A549 (cell line): ENCODE data around the gene PSRC1. TPM values are rescaled to one million over a fixed set of nuclear protein-coding genes. Genes with fewer than 3 reads are reported as not detected.

Source experiments
- ATAC-seq, 2 experiments: fragments of 200-7000 bp in 1 of 2; fragments of >200 bp in 1 of 2; cut with Nextera tagmentation in 1 of 2; cut with Tn5 transposase in 1 of 2; 3 replicates each; pipeline versions ENCODE4 v1.8.0 to v1.9.1; 2018 to 2020; ENCODE audit warnings: mild to moderate bottlenecking in 1 of 2, moderate library complexity in 1 of 2
- CTCF ChIA-PET: fragments of 300-600 bp; sonication (Branson Sonifier 250); formaldehyde crosslinking; extraction: SDS; loops from one replicate; lab custom pipeline; 2021; ENCODE audit warnings: antibody characterized with exemption, inconsistent platforms; lab: Yijun Ruan, JAX
- POLR2A ChIA-PET: fragments of 350-600 bp; formaldehyde crosslinking; extraction: SDS; loops from one replicate; lab custom pipeline; 2021; ENCODE audit warnings: antibody characterized with exemption, inconsistent platforms; lab: Yijun Ruan, JAX
- DNase-seq, 2 experiments: peaks; one replicate each; pipeline versions ENCODE4 v3.0.0 to v3.0.0-alpha.2; 2011 to 2016; ENCODE audit warnings: low read depth in 1 of 2, low spot score in 1 of 2
- FAIRE-seq: peaks from 2 replicates; lab custom pipeline; 2011; peaks lifted over from hg19 to GRCh38; lab: Jason Lieb, UNC
- H3K27ac ChIP-seq, 2 experiments: fragments of >200 bp; sonication (Bioruptor Twin); formaldehyde crosslinking; 3 replicates each; pipeline ENCODE4 v1.5.1; 2016 to 2017
- H3K4me1 ChIP-seq: fragments of >200 bp; sonication (Bioruptor Twin); formaldehyde crosslinking; 3 replicates; pipeline ENCODE4 v1.6.1; 2016
- H3K4me2 ChIP-seq: fragments of >200 bp; sonication (Bioruptor Twin); formaldehyde crosslinking; 3 replicates; pipeline ENCODE4 v1.6.1; 2016
- H3K4me3 ChIP-seq: fragments of >200 bp; sonication (Bioruptor Twin); formaldehyde crosslinking; 3 replicates; pipeline ENCODE4 v1.5.1; 2016
- H3K9me3 ChIP-seq: fragments of >200 bp; sonication (Bioruptor Twin); formaldehyde crosslinking; 3 replicates; pipeline ENCODE4 v1.6.1; 2016
- ATOH8 ChIP-seq: fragments of 250-450 bp; sonication (Bioruptor Pico); IDR thresholded peaks from 2 replicates; pipeline ENCODE4 v1.5.0; 2020; ENCODE audit warnings: low read depth, mild to moderate bottlenecking, moderate library complexity
- CHD2 ChIP-seq: fragments of 150-350 bp; IDR thresholded peaks from 2 replicates; pipeline ENCODE4 v1.6.1; 2014; ENCODE audit warnings: low read length; ENCODE audit not compliant: partially characterized antibody
- EHF ChIP-seq: fragments of 250-450 bp; sonication (Bioruptor Pico); IDR thresholded peaks from 2 replicates; pipeline ENCODE4 v1.5.0; 2020; ENCODE audit warnings: mild to moderate bottlenecking
- EHMT2 ChIP-seq: fragments of 200-600 bp; sonication (generic); IDR thresholded peaks from 2 replicates; pipeline ENCODE4 v1.6.1; 2016; ENCODE audit warnings: antibody characterized with exemption, low read depth, mild to moderate bottlenecking, moderate library complexity
- ELK1 ChIP-seq: fragments of 150-350 bp; IDR thresholded peaks from 2 replicates; pipeline ENCODE4 v1.6.1; 2014; ENCODE audit warnings: low read depth, mild to moderate bottlenecking, low read length
- FOSB ChIP-seq: fragments of 250-450 bp; sonication (Bioruptor Pico); IDR thresholded peaks from 2 replicates; pipeline ENCODE4 v1.5.0; 2020; ENCODE audit warnings: mild to moderate bottlenecking, moderate library complexity
- GATA3 ChIP-seq: IDR thresholded peaks from 2 replicates; pipeline ENCODE4 v1.6.1; 2012; ENCODE audit warnings: borderline replicate concordance
- HOXA7 ChIP-seq: fragments of 250-450 bp; sonication (Bioruptor Pico); IDR thresholded peaks from 2 replicates; pipeline ENCODE4 v1.5.0; 2020; ENCODE audit warnings: mild to moderate bottlenecking, moderate library complexity
- HOXB13 ChIP-seq: fragments of 250-450 bp; sonication (Bioruptor Pico); IDR thresholded peaks from 2 replicates; pipeline ENCODE4 v1.5.0; 2020; ENCODE audit warnings: low read depth, mild to moderate bottlenecking, moderate library complexity
- JUN ChIP-seq, 2 experiments: fragments of >200 bp; sonication (Bioruptor Twin); formaldehyde crosslinking; IDR thresholded peaks; 2 replicates in 1 of 2; 3 replicates in 1 of 2; pipeline ENCODE4 v1.6.1; 2016 to 2017
- MAX ChIP-seq: IDR thresholded peaks from 2 replicates; pipeline ENCODE4 v1.6.1; 2012
- MYC ChIP-seq: IDR thresholded peaks from 2 replicates; pipeline ENCODE4 v1.6.1; 2012; ENCODE audit warnings: mild to moderate bottlenecking, inconsistent platforms, low read length, improper control_type of control experiment, borderline replicate concordance
- NFE2L2 ChIP-seq: fragments of 150-350 bp; conservative IDR thresholded peaks from 2 replicates; pipeline ENCODE4 v1.6.1; 2014; ENCODE audit warnings: low read length
- NPAS2 ChIP-seq: fragments of 250-450 bp; sonication (Bioruptor Pico); IDR thresholded peaks from 2 replicates; pipeline ENCODE4 v1.8.0; 2022; ENCODE audit warnings: mild to moderate bottlenecking, moderate library complexity, borderline replicate concordance
- NR3C1 ChIP-seq: fragments of >200 bp; sonication (Bioruptor Twin); formaldehyde crosslinking; IDR thresholded peaks from 3 replicates; pipeline ENCODE4 v1.6.1; 2017
- POLR2A ChIP-seq: IDR thresholded peaks from 2 replicates; pipeline ENCODE4 v1.6.1; 2012; ENCODE audit warnings: mild to moderate bottlenecking, low read length
- RAD21 ChIP-seq, 2 experiments: fragments of >200 bp in 1 of 2; sonication (Bioruptor Twin) in 1 of 2; formaldehyde crosslinking in 1 of 2; IDR thresholded peaks in 1 of 2; conservative IDR thresholded peaks in 1 of 2; 2 replicates in 1 of 2; 3 replicates in 1 of 2; pipeline ENCODE4 v1.6.1; 2012 to 2018; ENCODE audit warnings: inconsistent platforms in 1 of 2
- RARB ChIP-seq: fragments of 250-450 bp; sonication (Bioruptor Pico); IDR thresholded peaks from 2 replicates; pipeline ENCODE4 v1.8.0; 2021; ENCODE audit warnings: mild to moderate bottlenecking, moderate library complexity
- REST ChIP-seq: fragments of 200-600 bp; sonication (generic); IDR thresholded peaks from 2 replicates; pipeline ENCODE4 v1.6.1; 2016; ENCODE audit warnings: antibody characterized with exemption, mild to moderate bottlenecking, moderate library complexity
- RNF2 ChIP-seq: fragments of 200-600 bp; sonication (generic); IDR thresholded peaks from 2 replicates; pipeline ENCODE4 v1.6.1; 2016; ENCODE audit warnings: low read depth, mild to moderate bottlenecking, antibody characterized with exemption, moderate library complexity, borderline replicate concordance
- SMC3 ChIP-seq: fragments of >200 bp; sonication (Bioruptor Twin); formaldehyde crosslinking; IDR thresholded peaks from 3 replicates; pipeline ENCODE4 v1.6.1; 2018; ENCODE audit warnings: inconsistent platforms
- ZNF302 ChIP-seq: fragments of 250-450 bp; sonication (Bioruptor Pico); IDR thresholded peaks from 2 replicates; pipeline ENCODE4 v1.9.0; 2021; ENCODE audit warnings: inconsistent platforms, mild to moderate bottlenecking, moderate library complexity
- WGBS: methylation state at CpG from one replicate; pipeline ENCODE4 v1.1.6; 2017; ENCODE audit errors: missing lambda C conversion rate; 5-methylcytosine and 5-hydroxymethylcytosine counted together
- polyA plus RNA-seq, 4 experiments: library from polyadenylated mRNA; depleted of rRNA in 3 of 4; stranded (reverse); fragments of >200 nt; fragmentation: RNase III in 1 of 4; extraction: RNeasy Plus Mini Kit Qiagen cat#74134 plus additional on column Dnase treatment in 1 of 4; gene quantifications; 2 replicates in 3 of 4; 3 replicates in 1 of 4; pipeline ENCODE4 v1.2.3, GENCODE V29; 2011 to 2017
- TF ChIP-seq, protein P1 (sequence below): fragments of 250-450 bp; sonication (Bioruptor Pico); IDR thresholded peaks from 2 replicates; pipeline ENCODE4 v1.5.0; 2021; ENCODE audit warnings: mild to moderate bottlenecking, moderate library complexity, borderline replicate concordance

The PSRC1 gene
- polyA plus RNA-seq, 2 of the 4 experiments (the other 2 are of a cell fraction): 15.3 to 21.5 TPM

DNA sequence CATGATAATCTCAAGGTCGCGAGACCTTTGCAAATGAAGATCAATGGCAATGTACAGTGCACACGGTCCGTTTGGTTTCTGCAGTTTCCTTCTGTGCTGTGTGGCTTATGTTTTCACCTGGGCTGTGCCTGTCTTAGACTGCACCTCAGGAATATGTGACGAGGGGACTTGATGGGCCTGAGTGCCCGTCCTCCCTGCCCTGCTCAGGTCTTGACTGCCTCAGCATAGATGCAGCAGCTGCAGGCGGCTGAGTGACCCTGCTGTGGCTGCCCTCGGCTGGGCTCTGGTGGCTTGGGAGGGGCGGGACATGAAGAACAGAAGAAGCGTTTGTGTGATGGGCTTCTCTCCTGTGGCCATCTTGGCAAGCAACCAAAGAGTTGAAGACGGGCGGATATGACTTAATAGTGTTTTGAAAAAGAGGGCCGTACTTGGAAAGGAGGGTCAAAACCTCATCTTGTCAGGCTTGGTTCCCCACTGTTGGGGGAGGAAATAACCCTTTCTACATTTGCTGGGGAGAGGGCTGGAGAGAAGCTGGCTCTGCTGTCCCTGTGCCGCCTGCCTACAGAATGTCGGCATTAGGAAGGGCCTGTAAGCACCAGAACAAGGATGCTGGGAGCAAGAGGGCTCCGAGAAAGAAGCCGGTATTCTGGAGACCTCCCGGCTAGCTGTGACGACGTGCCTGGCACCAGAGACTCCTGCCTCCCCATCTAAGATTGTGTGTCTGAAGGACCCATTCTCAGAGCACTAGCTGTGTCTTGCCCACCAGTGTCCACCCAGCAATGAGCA lies 16.8 kb upstream of the PSRC1 start:
- no peak overlapping the region for H3K4me2 ChIP-seq
- no peak for DNase-seq
- TF ChIP-seq, protein P1, sequence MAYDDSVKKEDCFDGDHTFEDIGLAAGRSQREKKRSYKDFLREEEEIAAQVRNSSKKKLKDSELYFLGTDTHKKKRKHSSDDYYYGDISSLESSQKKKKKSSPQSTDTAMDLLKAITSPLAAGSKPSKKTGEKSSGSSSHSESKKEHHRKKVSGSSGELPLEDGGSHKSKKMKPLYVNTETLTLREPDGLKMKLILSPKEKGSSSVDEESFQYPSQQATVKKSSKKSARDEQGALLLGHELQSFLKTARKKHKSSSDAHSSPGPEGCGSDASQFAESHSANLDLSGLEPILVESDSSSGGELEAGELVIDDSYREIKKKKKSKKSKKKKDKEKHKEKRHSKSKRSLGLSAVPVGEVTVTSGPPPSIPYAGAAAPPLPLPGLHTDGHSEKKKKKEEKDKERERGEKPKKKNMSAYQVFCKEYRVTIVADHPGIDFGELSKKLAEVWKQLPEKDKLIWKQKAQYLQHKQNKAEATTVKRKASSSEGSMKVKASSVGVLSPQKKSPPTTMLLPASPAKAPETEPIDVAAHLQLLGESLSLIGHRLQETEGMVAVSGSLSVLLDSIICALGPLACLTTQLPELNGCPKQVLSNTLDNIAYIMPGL (CRISPR knock-in tag): no peak
- TF ChIP-seq NR3C1 (no peak), ATOH8 (no peak), NPAS2 (CRISPR knock-in tag) (no peak), HOXA7 (CRISPR knock-in tag) (no peak), FOSB (CRISPR knock-in tag) (no peak), POLR2A (no peak), MYC (no peak), EHF (no peak), CHD2 (no peak), ZNF302 (no peak), RAD21 (conservative IDR thresholded peaks at IDR 0.05 in 1 of 2, IDR thresholded peaks at IDR 0.05 in 1 of 2) (no peak)
- H3K9me3 ChIP-seq: no peaks in the 10 kb centered on the region
- ChIA-PET CTCF (no interaction called here), POLR2A (no interaction called here)
- H3K4me1 ChIP-seq: peaks cover 3% of the 10 kb centered on the region; the same call in 1 of the 3 replicates
- ATAC-seq: no peak
- 87% methylated on average over 20 of the region's 20 CpGs for WGBS
- H3K27ac ChIP-seq: no peak overlapping the region
- H3K4me3 ChIP-seq: no peak overlapping the region
- FAIRE-seq: no peak

GRCh38 chr1:109298666-109299557 lies 16.0 kb upstream of the PSRC1 start:
- Histone ChIP-seq H3K4me1 (peaks cover 3% of the 10 kb centered on the region; the same call in 1 of the 3 replicates), H3K4me3 (no peak overlapping the region), H3K4me2 (no peak overlapping the region), H3K27ac (no peak overlapping the region), H3K9me3 (no peaks in the 10 kb centered on the region)
- FAIRE-seq (no peak), ATAC-seq (no peak), DNase-seq (no peak)
- POLR2A ChIA-PET: no interaction called here
- WGBS: 64% methylated on average over 10 of the region's 11 CpGs
- TF ChIP-seq HOXB13 (no peak), RARB (CRISPR knock-in tag) (no peak), RNF2 (no peak), HOXA7 (CRISPR knock-in tag) (no peak), NR3C1 (no peak)
- CTCF ChIA-PET: no interaction called here

GRCh38 chr1:109296782-109297181 lies 13.8 kb upstream of the PSRC1 start:
- no peaks in the 10 kb centered on the region for H3K9me3 ChIP-seq
- FAIRE-seq: no peak
- ChIA-PET POLR2A (no interaction called here), CTCF (interaction anchor here (1.1 to 1.7 kb wide), 3 partner anchors 14 to 102 kb away, joined by 4 to 5 read pairs (median 5); partner anchors contain the start of gene PSRC1)
- no peak for ATAC-seq
- H3K4me1 ChIP-seq: peaks cover 3% of the 10 kb centered on the region; the same call in 1 of the 3 replicates
- WGBS: 88% methylated on average over 16 of the region's 16 CpGs
- H3K27ac ChIP-seq: no peak overlapping the region
- DNase-seq: no peak
- TF ChIP-seq EHMT2: no peak
- no peak for TF ChIP-seq SMC3
- no peak for TF ChIP-seq ELK1
- no peak for TF ChIP-seq FOSB (CRISPR knock-in tag)
- TF ChIP-seq HOXB13: no peak
- no peak for TF ChIP-seq REST
- TF ChIP-seq JUN (IDR thresholded peaks at IDR 0.05): no peak
- TF ChIP-seq MAX: no peak
- TF ChIP-seq NFE2L2: no peak
- TF ChIP-seq GATA3: no peak
- no peak overlapping the region for H3K4me3 ChIP-seq
- no peak overlapping the region for H3K4me2 ChIP-seq
